ENCODE measurements around the gene MORN5.

GRCh38 chr9:122155796-122156195, 3.9 kb upstream of the MORN5 start:
- no peak for TF ChIP-seq HDAC2 (IDR thresholded peaks at IDR 0.05)
- TF ChIP-seq SP1 (IDR thresholded peaks at IDR 0.05; ENCODE audit: low read depth, low read length): no peak
- TF ChIP-seq EZH2 (IDR thresholded peaks at IDR 0.05; ENCODE audit: borderline replicate concordance, control insufficient read depth, low read depth, low read length): no peak
- no peak for TF ChIP-seq RFX5 (IDR thresholded peaks at IDR 0.05; ENCODE audit: low read depth, low read length)
- TF ChIP-seq BCLAF1 (IDR thresholded peaks at IDR 0.05): no peak
- no peak for TF ChIP-seq ETV6 (conservative IDR thresholded peaks at IDR 0.05 in 1 of 2, IDR thresholded peaks at IDR 0.05 in 1 of 2; ENCODE audit: borderline replicate concordance in 1 of 2, low read depth in 1 of 2)
- TF ChIP-seq EP300 (IDR thresholded peaks at IDR 0.05; ENCODE audit: borderline replicate concordance in 1 of 2, control insufficient read depth in 1 of 2, low read depth in 2 of 2, low read length in 2 of 2): no peak
- TF ChIP-seq ATF3 (IDR thresholded peaks at IDR 0.05; ENCODE audit: borderline replicate concordance, extremely low read depth, low read depth, low read length): no peak
- no peak for TF ChIP-seq CTCF (IDR thresholded peaks at IDR 0.05 in 2 of 3, conservative IDR thresholded peaks at IDR 0.05 in 1 of 3; ENCODE audit: control insufficient read depth in 2 of 3, extremely low read depth in 1 of 3, insufficient read depth in 1 of 3, low read depth in 3 of 3, low read length in 3 of 3)
- no peak for TF ChIP-seq FOS (IDR thresholded peaks at IDR 0.05; ENCODE audit: borderline replicate concordance, extremely low read depth, insufficient read length)
- TF ChIP-seq ZNF384 (IDR thresholded peaks at IDR 0.05; ENCODE audit: borderline replicate concordance, low read depth, low read length): no peak
- no peak for TF ChIP-seq SMC3 (IDR thresholded peaks at IDR 0.05; ENCODE audit: borderline replicate concordance, low read length)
- TF ChIP-seq MTA3 (IDR thresholded peaks at IDR 0.05; ENCODE audit: borderline replicate concordance, low read length): no peak
- no peak for TF ChIP-seq HSF1 (IDR thresholded peaks at IDR 0.05; ENCODE audit: low read depth, low read length)

Measured in GM12878 (cell line).